PC-3 (cell line): ENCODE measurements around the gene DYSF.

Source experiments
- EZH2 ChIP-seq: fragments of 300-600 bp; sonication (generic); IDR thresholded peaks from one replicate; pipeline ENCODE4 v1.6.1; 2017; ENCODE audit warnings: antibody characterized with exemption, mild to moderate bottlenecking, low read length; ENCODE audit not compliant: unreplicated experiment
- TF ChIP-seq, protein P1 (sequence below): fragments of 300-600 bp; sonication (generic); conservative IDR thresholded peaks from 2 replicates; pipeline ENCODE4 v1.5.1; 2017; ENCODE audit warnings: antibody characterized with exemption, low read depth, mild to moderate bottlenecking, low read length

DNA sequence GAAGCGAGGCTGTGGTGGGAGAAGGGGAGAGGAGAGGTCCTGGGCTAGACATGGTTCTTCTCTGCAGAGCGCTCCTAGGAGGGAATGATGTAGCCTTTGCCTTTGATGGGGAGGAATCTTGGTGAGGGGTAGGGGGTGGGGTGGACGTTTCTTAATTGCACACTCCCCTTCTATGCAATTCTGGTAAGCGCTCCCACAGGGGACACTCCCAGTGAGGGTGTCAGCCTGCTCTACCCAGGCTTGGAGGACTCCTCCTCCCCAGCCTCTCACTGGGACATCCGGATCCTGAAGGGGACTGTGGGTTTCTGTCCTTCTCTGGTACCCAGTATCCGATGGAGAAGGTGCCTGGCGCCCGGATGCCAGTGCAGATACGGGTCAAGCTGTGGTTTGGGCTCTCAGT lies 114.3 kb downstream of the DYSF start:
- TF ChIP-seq, protein P1, sequence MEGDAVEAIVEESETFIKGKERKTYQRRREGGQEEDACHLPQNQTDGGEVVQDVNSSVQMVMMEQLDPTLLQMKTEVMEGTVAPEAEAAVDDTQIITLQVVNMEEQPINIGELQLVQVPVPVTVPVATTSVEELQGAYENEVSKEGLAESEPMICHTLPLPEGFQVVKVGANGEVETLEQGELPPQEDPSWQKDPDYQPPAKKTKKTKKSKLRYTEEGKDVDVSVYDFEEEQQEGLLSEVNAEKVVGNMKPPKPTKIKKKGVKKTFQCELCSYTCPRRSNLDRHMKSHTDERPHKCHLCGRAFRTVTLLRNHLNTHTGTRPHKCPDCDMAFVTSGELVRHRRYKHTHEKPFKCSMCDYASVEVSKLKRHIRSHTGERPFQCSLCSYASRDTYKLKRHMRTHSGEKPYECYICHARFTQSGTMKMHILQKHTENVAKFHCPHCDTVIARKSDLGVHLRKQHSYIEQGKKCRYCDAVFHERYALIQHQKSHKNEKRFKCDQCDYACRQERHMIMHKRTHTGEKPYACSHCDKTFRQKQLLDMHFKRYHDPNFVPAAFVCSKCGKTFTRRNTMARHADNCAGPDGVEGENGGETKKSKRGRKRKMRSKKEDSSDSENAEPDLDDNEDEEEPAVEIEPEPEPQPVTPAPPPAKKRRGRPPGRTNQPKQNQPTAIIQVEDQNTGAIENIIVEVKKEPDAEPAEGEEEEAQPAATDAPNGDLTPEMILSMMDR: no peak
- no peak for TF ChIP-seq EZH2
